ENCODE measurements around the gene ATG12.
A peak's percentile ranks its signal among the peaks of the same experiment; 100 is the strongest.
"Not testable (repeated sequence)": the region's sequence is repeated elsewhere in the genome, so short reads cannot be mapped to it uniquely, and the experiment has no call there.

ATG12 gene

DNA sequence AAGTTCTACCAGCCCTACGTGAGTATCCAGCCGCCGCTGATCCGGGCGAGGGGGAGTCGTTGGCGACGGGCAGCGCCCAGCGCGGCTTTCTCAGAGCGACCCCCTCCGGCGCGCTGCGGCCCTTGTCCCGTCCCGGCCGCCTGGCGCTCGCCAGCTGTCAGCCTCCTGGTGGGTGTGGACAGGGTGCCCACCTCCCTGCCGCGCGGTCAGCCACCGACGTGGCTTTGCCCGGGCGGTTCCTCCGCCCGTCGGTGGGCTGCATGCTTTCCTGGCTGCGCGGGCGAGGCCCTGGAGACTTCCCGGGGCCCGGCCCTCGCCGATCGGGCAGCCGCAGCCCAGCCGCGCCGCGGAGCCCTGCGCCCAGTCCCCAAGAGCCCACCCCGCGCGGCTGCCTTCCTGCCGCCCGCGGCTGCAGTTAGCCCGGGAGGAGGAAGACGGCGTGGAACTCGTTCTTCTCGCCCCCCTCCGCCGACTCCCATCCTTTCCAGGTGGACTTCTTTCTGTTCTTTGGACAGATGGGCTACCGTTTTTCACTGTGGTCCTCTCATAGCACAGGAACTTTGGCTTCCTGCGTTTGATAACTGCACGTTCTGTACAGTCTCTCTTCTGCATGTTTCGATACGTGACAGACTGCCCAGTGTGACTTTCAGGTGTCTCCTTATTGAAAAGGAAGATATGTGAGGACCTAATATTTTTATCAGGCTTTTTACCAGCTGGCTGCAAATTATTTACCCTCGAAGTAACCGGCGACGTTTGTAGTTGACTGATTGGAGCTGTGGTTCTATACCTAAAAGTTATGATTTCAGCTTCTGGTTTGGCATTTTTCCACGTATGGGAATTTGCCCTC, 947 bp upstream of the ATG12 start:
- DNase-seq, result no peak

DNA sequence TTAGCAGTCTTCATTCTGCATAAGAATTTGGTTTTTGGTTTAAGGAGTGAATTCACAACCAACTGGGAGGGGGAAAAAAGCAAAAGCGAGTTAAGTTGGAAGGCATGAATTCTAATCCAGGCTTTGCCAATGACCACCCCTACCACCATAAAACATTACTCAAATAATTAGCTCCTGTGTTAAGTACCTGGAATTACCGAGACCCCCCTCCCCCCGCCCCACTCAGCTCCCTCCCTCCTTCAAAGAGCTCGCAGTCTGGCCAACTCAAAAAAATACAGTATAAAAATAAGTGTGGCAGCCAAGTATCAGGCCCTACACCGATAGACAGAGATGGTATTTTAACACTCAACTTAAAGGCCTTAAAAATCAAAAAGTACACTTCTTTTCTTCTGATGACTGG, 492 bp downstream of the ATG12 start:
- DNase-seq, result peak; percentile 26

DNA sequence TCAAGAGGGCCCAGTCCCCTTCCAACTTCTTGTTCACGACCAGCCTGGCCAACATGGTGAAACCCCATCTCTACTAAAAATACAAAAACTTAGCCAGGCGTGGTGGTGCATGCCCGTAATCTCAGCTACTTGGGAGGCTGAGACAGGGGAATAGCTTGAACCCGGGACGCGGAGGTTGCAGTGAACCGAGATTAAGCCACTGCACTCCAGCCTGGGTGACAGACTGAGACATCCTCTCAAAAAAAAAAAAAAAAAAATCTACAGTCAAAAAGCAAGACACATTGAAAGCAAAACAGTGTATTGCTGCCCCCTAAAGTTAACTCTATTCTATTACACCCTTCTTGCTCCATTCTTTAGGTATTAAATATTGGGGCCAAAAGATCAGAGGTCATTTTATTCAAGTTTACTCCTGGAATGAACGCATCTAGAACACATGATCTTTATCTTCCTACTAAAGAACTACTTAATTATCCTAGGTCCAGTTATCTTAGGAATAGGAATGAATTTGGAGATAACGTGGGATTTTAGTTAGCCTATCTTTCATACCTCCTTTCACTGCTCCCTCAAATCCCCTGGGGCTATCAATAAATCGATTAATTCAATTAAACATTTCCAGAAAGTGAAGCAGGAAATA, 2.4 kb downstream of the ATG12 start:
- DNase-seq, result no peak

DNA sequence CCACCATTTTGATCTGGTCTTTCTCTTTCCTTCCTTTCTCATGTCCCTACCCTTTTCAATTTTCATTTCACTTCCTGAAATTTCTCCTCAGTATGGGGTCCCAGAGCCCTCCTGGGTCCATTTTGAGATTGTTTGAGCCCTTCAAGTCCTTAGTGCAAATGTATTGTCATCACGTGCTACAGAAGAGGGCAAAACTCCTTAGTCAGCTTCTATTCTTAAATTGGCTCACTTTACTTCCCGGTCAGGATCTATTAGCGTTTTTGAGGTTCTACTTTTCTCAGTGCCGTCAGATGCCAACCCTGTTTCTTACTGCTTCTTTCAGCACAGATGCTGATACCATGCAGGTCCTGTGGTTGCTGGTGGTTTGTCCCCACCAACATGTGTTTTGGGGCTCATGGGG, 5.9 kb downstream of the ATG12 start:
- no peak for DNase-seq

DNA sequence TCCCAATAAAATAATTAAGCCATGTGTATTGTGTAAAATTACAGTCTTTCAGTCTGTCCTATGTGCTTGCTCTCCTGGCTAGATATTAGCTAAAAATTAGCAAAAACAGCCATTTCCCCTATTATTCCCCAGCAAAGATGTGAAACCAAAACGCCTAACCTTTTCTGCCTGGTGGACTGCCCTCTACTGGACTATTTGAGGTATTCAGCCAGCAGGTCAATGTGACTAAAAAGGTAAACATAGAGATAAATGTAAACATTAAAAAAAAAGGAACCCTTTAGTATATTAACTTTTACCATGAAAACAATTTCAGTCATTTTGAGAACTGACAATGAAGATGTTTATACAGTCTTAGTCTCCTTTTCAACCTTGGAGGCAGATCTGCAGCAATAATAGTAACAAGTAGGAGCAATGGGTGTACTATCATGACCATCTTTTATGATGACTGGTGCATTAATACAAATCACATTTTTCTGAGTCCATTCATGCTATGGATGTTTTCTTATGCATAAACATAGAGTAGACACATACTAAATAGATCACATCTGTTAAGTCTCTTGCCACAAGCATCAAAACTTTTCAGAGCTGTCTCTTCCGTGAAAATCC, 10.1 kb downstream of the ATG12 start:
- peak; percentile 35 for DNase-seq

DNA sequence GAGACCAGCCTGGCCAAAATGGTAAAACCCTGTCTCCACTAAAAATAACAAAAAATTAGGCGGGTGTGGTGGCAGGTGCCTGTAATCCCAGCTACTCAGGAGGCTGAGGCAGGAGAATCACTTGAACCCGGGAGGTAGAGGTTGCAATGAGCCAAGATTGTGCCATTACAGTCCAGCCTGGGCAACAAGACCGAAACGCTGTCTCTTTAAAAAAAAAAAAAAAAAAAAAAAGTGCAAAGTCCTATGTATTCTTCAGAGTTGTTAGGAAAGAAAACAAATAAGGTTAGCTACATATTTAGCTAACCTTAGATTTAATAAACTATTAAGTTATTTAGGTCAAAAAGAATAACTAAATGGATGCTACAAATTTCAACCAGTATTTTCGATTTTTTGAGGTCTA, 11.5 kb downstream of the ATG12 start:
- DNase-seq, result no peak

DNA sequence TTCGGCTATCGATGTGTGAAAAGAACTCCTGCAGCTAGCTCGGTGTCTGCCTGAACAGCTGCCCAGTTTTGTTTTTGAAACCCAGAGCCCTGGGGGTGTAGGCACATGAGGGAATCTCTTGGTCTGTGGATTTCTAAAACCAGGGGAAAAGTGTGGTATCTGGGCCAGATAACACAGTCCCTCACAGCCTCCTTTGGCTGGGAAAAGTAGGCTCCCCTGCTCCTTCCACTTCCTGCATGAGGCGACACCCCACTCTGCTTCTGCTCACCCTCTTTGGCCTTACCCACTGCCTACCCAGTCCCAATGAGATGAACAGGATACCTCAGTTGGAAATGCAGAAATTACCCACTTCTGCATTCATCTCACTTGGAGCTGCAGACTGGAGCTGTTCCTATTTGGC, 15.4 kb downstream of the ATG12 start:
- DNase-seq, result no peak

DNA sequence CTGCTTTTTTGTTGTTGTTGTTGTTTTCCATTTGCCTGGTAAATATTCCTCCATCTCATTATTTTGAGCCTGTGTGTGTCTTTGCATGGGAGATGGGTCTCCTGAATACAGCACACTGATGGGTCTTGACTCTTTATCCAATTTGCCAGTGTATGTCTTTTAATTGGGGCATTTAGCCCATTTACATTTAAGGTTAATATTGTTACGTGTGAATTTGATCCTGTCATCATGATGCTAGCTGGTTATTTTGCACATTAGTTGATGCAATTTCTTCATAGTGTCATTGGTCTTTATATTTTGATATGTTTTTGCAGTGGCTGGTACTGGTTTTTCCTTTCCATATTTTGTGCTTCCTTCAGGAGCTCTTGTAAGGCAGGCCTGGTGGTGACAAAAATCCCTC, 16.4 kb downstream of the ATG12 start:
- not testable (repeated sequence) for DNase-seq

DNA sequence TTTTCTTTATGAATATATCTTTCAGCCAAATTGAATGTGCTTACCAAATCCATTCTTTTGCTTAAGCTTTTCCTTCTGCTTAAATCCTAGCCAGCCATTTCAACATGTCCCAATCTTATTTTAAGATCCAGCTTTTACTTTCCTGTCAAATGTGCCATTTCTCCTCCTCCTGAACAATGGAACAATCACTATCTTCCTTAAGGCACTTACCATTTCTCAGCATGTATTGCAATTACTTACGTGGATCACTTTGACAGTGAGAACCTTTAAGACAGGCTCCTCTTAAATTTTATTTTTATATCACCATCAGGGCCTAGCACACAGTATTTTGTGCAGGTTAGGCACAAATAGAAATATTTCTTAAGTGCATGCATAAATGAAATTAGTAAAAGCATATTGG, 20.5 kb downstream of the ATG12 start:
- DNase-seq, result no peak

DNA sequence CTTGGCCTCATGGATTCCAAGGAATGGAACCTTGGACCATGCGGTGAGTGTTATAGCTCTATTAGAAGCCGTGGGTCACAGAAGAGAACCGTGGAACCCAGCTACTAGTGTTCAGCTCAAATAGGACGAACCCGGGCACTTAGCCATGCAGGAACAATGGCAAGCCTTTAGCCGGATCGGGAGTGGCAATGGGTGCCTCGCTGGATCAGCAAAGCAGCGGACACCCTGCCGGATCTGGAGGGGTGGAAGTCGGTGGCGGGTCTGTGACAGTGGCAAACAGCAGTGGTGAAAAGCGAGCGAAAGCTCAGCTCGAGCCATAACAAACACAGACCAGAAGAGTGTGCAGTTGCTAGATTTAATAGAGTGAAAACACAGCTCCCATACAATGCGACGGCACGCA, 22.5 kb downstream of the ATG12 start:
- DNase-seq, result no peak

DNA sequence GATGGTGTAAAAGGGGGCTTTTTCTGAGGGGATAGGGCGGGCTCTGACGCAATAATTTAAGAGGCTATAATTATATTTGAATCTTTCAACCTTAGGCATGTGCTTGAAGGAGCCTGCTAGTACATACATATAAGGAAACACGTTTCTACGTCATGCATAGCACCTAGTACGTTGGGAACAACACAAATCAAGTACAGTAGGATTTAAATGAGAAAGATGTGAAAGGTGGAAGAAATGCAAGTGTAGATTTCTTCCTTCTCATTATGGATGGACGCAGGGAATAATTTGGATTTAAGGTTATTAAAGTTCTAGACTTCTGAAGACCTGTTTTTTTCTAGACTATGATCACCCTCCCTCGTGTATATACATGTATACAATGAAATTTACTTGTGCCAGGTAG, 24.0 kb downstream of the ATG12 start:
- no peak for DNase-seq

DNA sequence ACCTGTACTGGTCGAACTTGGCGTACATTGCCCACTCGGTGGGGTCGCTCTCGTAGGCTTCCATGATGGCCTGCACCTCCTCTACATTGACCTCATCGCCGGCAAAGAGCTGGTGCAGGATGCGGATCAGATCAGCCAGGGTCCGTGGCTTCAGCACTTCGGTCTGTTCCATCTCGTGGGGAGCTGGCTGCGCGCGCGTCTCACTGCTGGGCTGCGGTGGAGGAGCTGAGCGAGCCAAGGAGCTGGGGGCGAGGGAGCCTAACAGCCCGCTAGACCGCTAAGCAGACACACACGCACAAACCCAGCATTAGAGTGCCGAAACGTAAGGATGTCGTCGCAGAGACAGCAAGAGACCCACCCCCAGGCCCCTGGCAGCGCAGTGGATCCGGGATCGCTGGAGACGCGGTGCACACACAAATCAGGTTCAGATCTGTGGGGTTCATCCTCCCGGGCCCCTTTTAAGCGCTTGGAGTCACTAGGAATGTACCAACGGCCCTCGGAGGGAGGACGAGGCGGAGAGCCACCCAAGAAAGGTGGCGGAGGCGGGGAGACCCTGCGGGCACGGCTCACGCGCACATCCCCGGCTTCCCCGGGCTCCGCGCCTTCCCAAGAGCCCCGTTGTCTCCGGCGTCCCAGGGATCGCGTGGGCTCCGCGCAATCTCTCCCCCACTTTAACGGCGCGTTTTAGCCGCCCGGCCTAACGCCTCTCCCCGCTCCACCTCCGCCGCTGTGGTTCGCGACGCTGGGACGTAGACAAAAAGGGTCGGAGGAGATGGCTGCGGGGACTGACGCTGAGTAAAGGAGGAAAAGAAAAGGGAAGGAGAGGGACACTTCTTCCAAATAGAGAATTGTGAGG, 24.9 kb downstream of the ATG12 start, which contains the start of gene CDO1:
TSS of gene CDO1 (minus strand) at position 434 of the 856 bp plus-strand sequence. CDS start at position 172, 262 bp downstream.
- peak; percentile 87 for DNase-seq

- DNase-seq, result peak; percentile 45
Observed at GRCh38 chr5:115815693-115816225, 25.6 kb downstream of the ATG12 start.

GRCh38 chr5:115815006-115815692, 26.2 kb downstream of the ATG12 start:
- no peak for DNase-seq

- no peak for DNase-seq
Observed at GRCh38 chr5:115813719-115814118, 27.6 kb downstream of the ATG12 start.

GRCh38 chr5:115812372-115812771, 29.0 kb downstream of the ATG12 start:
- DNase-seq, result no peak

- DNase-seq, result no peak
Observed at GRCh38 chr5:115811406-115811805, 30.0 kb downstream of the ATG12 start.

GRCh38 chr5:115810761-115811160, 30.6 kb downstream of the ATG12 start:
- no peak for DNase-seq

- DNase-seq, result no peak
Observed at GRCh38 chr5:115809946-115810345, 31.4 kb downstream of the ATG12 start.

GRCh38 chr5:115808066-115808465, 33.3 kb downstream of the ATG12 start:
- DNase-seq, result not testable (repeated sequence)

GRCh38 chr5:115807654-115808052, 33.7 kb downstream of the ATG12 start:
- no peak for DNase-seq

Measured in femur (tissue), 1 donor.